ENCODE measurements around the gene PAX2. TPM values are rescaled to one million over a fixed set of nuclear protein-coding genes. Genes with fewer than 3 reads are reported as not detected.
A peak's percentile ranks its signal among the peaks of the same experiment; 100 is the strongest.

The PAX2 gene
- total and polyA plus RNA-seq, 2 of the 8 experiments (the other 6 are each of a cell fraction or from before 2014, with no cell fraction given), result 0.02 TPM; not detected in 1

- Histone ChIP-seq H2BK20ac (ENCODE audit: low read length) (peak overlapping the region; percentile 80), H4K91ac (replicated peaks; ENCODE audit: insufficient read length, low read length) (no peak overlapping the region), H2BK12ac (ENCODE audit: low read depth, low read length) (peak overlapping the region; percentile 86; the same call in 1 of the 2 replicates), H3K23ac (ENCODE audit: insufficient read length) (no peak overlapping the region), H3K23me2 (ENCODE audit: low read depth, low read length) (no peaks in the 10 kb centered on the region), H3K79me1 (ENCODE audit: low read depth, low read length) (no peaks in the 10 kb centered on the region), H3K4me2 (ENCODE audit: insufficient read depth in 1 of 2, low read depth in 2 of 2, low read length in 2 of 2) (peak overlapping the region in 1 of 2 experiments; percentile 58; a peak in 2 of 4 replicates), H3K4ac (replicated peaks; ENCODE audit: insufficient read length, low read depth, low read length) (no peak overlapping the region), H4K5ac (ENCODE audit: insufficient read length, low read depth, low read length) (no peak overlapping the region), H3K27ac (ENCODE audit: low read depth, low read length) (no peak overlapping the region), H2BK5ac (ENCODE audit: low read depth, low read length) (no peak overlapping the region), H2BK15ac (ENCODE audit: low read length) (0 out of 2 replicates have a peak overlapping the region, but pooled peaks have one; percentile 13), H3K18ac (ENCODE audit: extremely low read depth, low read length) (no peak overlapping the region; the same call in 1 of the 2 replicates), H2AK5ac (ENCODE audit: low read depth, low read length) (no peak overlapping the region), H2BK120ac (replicated peaks; ENCODE audit: low read depth, low read length) (no peak overlapping the region), H3K4me3 (ENCODE audit: extremely low read depth in 1 of 4, insufficient read depth in 2 of 4, low read depth in 3 of 4, low read length in 4 of 4) (no peak overlapping the region), H3K56ac (replicated peaks; ENCODE audit: insufficient read length, low read depth, low read length) (no peak overlapping the region), H3K9me3 (ENCODE audit: insufficient read depth in 2 of 2, low read depth in 1 of 2, low read length in 1 of 2) (no peaks in the 10 kb centered on the region), H3K79me2 (ENCODE audit: control insufficient read depth in 1 of 2, insufficient read depth in 2 of 2, low read length in 2 of 2) (no peaks in the 10 kb centered on the region), H2AFZ (ENCODE audit: low read length) (no peak overlapping the region), H4K8ac (ENCODE audit: extremely low read depth, insufficient read depth, low read length) (no peak overlapping the region), H3K9ac (replicated peaks in 1 of 4; ENCODE audit: extremely low read depth in 1 of 4, low read depth in 3 of 4, low read length in 3 of 4) (no peak overlapping the region; a peak in 1 of 7 replicates), H3K27me3 (replicated peaks in 1 of 4; ENCODE audit: control insufficient read depth in 3 of 4, extremely low read depth in 1 of 4, insufficient read depth in 3 of 4, low read length in 3 of 4) (peaks cover 0 to 8% (median 0%) of the 10 kb centered on the region in 4 experiments; a peak in 2 of 7 replicates), H4K20me1 (replicated peaks in 1 of 2; ENCODE audit: control insufficient read depth in 1 of 2, insufficient read depth in 2 of 2, low read length in 2 of 2) (no peaks in the 10 kb centered on the region), H3K4me1 (replicated peaks in 1 of 4; ENCODE audit: control insufficient read depth in 3 of 4, insufficient read depth in 4 of 4, low read length in 3 of 4) (peaks cover 3 to 10% (median 9%) of the 10 kb centered on the region in 4 experiments; a peak in 5 of 7 replicates), H3K36me3 (ENCODE audit: control insufficient read depth in 2 of 4, insufficient read depth in 4 of 4, low read length in 3 of 4) (no peaks in the 10 kb centered on the region), H3K14ac (ENCODE audit: insufficient read length) (no peak overlapping the region)
- ChIA-PET CTCF (ENCODE audit: partially characterized antibody) (interaction anchor here (0.7 to 3.8 kb wide), 7 partner anchors 21 to 98 kb away, joined by 3 to 15 read pairs (median 4); no protein-coding TSS in a partner anchor), POLR2A (ENCODE audit: partially characterized antibody) (interaction anchor here (1.0 to 1.4 kb wide), 2 partner anchors 9 to 17 kb away, joined by 3 to 5 read pairs; no protein-coding TSS in a partner anchor)
- FAIRE-seq (peak; percentile 39), DNase-seq (ENCODE audit: low read depth in 1 of 2, low spot score in 2 of 2) (no peak)
- WGBS, 2 experiments (ENCODE audit: extremely low coverage in 1 of 2, insufficient coverage in 1 of 2, insufficient read length in 1 of 2, insufficient replicate concordance in 2 of 2, low coverage in 1 of 2, low lambda C conversion rate in 2 of 2, missing lambda C conversion rate in 1 of 2), result 19% methylated on average over 1 of the region's 1 CpG; no CpG with 5 or more reads in 1 of the 2 experiments
- TF ChIP-seq MAX (IDR thresholded peaks at IDR 0.05) (no peak), GTF2F1 (IDR thresholded peaks at IDR 0.05; ENCODE audit: borderline replicate concordance, low read depth, low read length) (no peak), RAD21 (IDR thresholded peaks at IDR 0.05 in 1 of 2, conservative IDR thresholded peaks at IDR 0.05 in 1 of 2; ENCODE audit: low read depth in 2 of 2, low read length in 2 of 2) (no peak), E2F6 (IDR thresholded peaks at IDR 0.05) (no peak), HDAC2 (IDR thresholded peaks at IDR 0.05; ENCODE audit: borderline replicate concordance in 1 of 2, low read depth in 2 of 2, low read length in 2 of 2) (no peak), CEBPB (IDR thresholded peaks at IDR 0.05; ENCODE audit: low read depth, low read length) (no peak), SRF (IDR thresholded peaks at IDR 0.05; ENCODE audit: low read depth, low read length) (no peak), EP300 (IDR thresholded peaks at IDR 0.05; ENCODE audit: borderline replicate concordance in 1 of 2, low read depth in 2 of 2, low read length in 2 of 2) (no peak), JUN (IDR thresholded peaks at IDR 0.05; ENCODE audit: low read depth, low read length) (no peak), CHD1 (IDR thresholded peaks at IDR 0.05; ENCODE audit: low read depth, low read length) (no peak), ATF3 (IDR thresholded peaks at IDR 0.05; ENCODE audit: insufficient read depth, low read depth, low read length) (no peak)
Measured at GRCh38 chr10:100776671-100777070, 31.3 kb downstream of the PAX2 start.

Data from H1 (cell line).